IgD-negative memory B cell (primary cell): ENCODE measurements around the gene RFFL. TPM values are rescaled to one million over a fixed set of nuclear protein-coding genes. Genes with fewer than 3 reads are reported as not detected.
"Not testable (repeated sequence)": the region's sequence is repeated elsewhere in the genome, so short reads cannot be mapped to it uniquely, and the experiment has no call there.

Experiments
- H3K27ac Mint-ChIP-seq, 3 donors: one replicate each; pipeline ENCODE4 v1.8.0; 2020 to 2022; ENCODE audit warnings: mild to moderate bottlenecking in 3 of 3, mixed read lengths in 3 of 3, moderate library complexity in 1 of 3
- H3K27me3 Mint-ChIP-seq: one replicate; pipeline ENCODE4 v1.8.0; 2021; ENCODE audit warnings: mixed read lengths
- H3K36me3 Mint-ChIP-seq: one replicate; pipeline ENCODE4 v1.8.0; 2020; ENCODE audit warnings: mild to moderate bottlenecking, mixed read lengths
- H3K4me1 Mint-ChIP-seq, 3 donors: one replicate each; pipeline ENCODE4 v1.8.0; 2020 to 2022; ENCODE audit warnings: mixed read lengths in 3 of 3, mild to moderate bottlenecking in 1 of 3
- H3K4me3 Mint-ChIP-seq, 4 donors: one replicate each; pipeline ENCODE4 v1.8.0; 2020 to 2022; ENCODE audit warnings: mild to moderate bottlenecking in 4 of 4, mixed read lengths in 4 of 4, moderate library complexity in 3 of 4
- H3K9me3 Mint-ChIP-seq, 3 donors: one replicate each; pipeline ENCODE4 v1.8.0; 2020 to 2021; ENCODE audit warnings: mixed read lengths in 3 of 3, mild to moderate bottlenecking in 1 of 3
- polyA plus RNA-seq: library from polyadenylated mRNA; unstranded; fragments of 300-500 nt; fragmentation: Illumina TruSeq; gene quantifications from one replicate; pipeline ENCODE4 v1.2.3, GENCODE V29; 2021

RFFL gene, protein sequence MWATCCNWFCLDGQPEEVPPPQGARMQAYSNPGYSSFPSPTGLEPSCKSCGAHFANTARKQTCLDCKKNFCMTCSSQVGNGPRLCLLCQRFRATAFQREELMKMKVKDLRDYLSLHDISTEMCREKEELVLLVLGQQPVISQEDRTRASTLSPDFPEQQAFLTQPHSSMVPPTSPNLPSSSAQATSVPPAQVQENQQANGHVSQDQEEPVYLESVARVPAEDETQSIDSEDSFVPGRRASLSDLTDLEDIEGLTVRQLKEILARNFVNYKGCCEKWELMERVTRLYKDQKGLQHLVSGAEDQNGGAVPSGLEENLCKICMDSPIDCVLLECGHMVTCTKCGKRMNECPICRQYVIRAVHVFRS
- 28.9 TPM for polyA plus RNA-seq

DNA sequence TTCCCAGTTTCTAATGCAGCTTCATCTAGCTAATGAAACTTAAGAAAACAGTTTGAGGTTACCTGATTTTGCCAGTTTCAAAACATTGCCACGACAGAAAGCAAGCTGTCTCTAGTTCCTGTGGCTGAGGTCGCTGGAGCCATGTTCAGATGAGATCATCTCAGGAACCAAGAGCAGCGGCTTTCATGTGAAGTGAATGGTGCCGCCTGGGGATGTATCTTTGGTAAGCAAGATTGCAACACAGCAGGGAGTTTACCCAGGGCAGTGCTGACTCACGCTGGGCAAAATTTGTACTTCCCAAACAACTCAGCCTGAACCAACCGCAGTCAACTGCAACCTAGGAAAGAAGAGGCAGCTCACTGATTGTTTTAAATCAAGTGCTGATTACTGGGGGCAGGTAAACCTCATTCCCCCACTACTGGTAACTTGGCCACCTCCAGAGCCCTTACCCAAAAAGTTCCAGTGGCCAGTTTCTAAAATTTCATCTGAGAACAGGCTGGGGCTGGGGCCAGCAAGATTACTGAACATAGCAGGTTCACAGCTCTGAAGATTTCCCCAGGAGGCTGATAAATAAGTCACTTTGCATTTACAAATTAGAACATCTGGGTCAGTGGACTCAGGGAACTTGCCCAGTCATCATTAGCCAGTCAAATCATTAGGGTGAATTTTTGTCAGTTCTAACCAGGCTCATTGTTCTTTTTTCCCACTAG, at the start of gene RFFL:
TSS of gene RFFL (minus strand) at position 194 of the 710 bp plus-strand sequence. CDS start 37,154 bp downstream, outside the sequence.
- no peaks in the 10 kb centered on the region for H3K27me3 Mint-ChIP-seq
- H3K27ac Mint-ChIP-seq, result peak within 1 kb of the TSS; percentile 46 to 95 (median 89)
- H3K4me3 Mint-ChIP-seq, result peak within 1 kb of the TSS; percentile 21 to 90 (median 84)
- H3K9me3 Mint-ChIP-seq, result no peaks in the 10 kb centered on the region
- peaks cover 4% of the 10 kb centered on the region for H3K36me3 Mint-ChIP-seq
- H3K4me1 Mint-ChIP-seq, result peaks cover 15 to 26% (median 19%) of the 10 kb centered on the region in 3 donors

DNA sequence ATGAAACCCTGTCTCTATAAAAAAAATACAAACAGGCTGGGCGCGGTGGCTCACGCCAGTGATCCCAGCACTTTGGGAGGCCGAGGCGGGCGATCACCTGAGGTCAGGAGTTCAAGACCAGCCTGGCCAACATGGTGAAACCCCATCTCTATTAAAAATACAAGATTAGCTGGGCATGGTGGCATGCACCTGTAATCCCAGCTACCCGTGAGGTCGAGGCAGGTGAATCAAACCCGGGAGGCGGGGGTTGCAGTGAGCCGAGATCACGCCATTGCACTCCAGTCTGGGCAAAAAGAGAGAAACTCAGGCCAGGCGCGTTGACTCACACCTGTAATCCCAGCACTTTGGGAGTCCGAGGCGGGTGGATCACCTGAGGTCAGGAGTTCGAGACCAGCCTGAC, 47.3 kb upstream of the RFFL start:
- H3K4me1 Mint-ChIP-seq, H3K27me3 Mint-ChIP-seq, H3K27ac Mint-ChIP-seq, H3K9me3 Mint-ChIP-seq, H3K36me3 Mint-ChIP-seq, H3K4me3 Mint-ChIP-seq: not testable (repeated sequence)

DNA sequence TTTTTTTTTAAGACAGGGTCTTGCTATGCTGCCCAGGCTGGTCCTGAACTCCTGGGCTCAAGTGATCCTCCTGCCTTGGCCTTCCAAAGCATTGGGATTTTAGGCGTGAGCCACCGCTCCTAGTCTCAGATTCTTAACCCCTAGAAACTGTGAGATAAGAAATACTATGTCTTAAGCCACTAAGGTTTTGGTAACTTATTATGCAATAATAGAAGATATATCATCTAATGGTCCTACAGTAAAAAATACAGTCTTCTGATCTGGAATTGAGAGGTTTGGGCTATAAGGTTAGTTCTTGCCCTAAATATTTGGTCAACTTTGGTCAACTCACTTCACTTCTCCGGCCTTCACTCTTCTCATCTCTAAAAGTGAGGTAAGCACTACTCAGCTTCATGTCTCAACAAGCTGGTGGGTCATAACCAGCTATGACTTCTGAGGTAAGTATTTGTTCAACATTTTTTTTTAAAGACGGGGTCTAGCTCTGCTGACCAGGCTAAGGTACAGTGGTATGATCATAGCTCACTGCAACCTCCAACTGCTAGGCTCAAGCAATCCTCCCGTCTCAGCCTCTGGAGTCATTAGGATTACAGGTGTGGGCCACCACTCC, 41.4 kb upstream of the RFFL start:
- H3K4me1 Mint-ChIP-seq, result no peaks in the 10 kb centered on the region
- H3K36me3 Mint-ChIP-seq, result peaks cover 8% of the 10 kb centered on the region
- no peak overlapping the region for H3K4me3 Mint-ChIP-seq
- H3K27ac Mint-ChIP-seq, result peak overlapping the region in 1 of 3 donors; percentile 43
- no peaks in the 10 kb centered on the region for H3K27me3 Mint-ChIP-seq
- peaks cover 0 to 2% (median 0%) of the 10 kb centered on the region in 3 donors for H3K9me3 Mint-ChIP-seq

DNA sequence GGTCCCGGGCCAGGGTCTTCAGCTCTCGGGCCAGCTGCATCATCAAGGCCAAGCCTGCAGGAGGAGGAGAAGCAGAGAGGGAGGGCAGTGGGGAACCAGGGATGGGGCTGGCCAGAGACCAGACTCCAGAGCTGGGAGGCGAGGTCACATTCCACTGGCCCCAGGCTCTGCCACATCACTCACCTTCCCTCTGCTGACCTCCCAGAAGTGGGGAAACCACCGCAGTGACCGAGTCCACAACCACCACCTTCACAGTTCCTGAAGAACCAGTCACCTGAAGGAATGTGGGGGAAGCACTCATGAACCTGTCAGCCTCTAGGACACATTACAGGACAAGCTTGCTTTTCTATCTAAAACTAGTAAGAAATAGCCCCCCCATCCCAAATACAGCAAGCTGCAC, 39.8 kb upstream of the RFFL start:
- peak overlapping the region in 2 of 3 donors; percentile 27 to 63 for H3K27ac Mint-ChIP-seq
- no peak overlapping the region for H3K4me3 Mint-ChIP-seq
- H3K4me1 Mint-ChIP-seq, result no peaks in the 10 kb centered on the region
- peaks cover 0 to 2% (median 0%) of the 10 kb centered on the region in 3 donors for H3K9me3 Mint-ChIP-seq
- no peaks in the 10 kb centered on the region for H3K27me3 Mint-ChIP-seq
- peaks cover 8% of the 10 kb centered on the region for H3K36me3 Mint-ChIP-seq

DNA sequence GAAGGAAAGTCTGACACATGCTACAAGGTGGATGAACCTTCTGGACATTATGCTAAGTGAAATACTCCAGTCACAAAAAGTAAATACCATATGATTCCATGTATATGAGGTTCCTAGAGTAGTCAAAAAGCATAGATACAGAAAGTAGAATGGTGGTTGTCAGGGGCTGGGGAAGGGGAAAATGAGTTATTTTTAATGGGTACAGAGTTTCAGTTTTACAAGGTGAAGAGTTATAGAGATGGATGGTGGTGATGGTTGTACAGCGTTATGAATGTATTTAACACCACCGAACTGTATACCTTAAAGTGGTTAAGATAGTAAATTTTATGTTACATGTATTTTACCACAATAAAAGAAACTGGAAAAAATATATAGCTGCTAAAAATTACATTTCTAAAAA, 38.2 kb upstream of the RFFL start:
- Mint-ChIP-seq H3K4me3 (no peak overlapping the region), H3K4me1 (no peaks in the 10 kb centered on the region), H3K27ac (no peak overlapping the region), H3K27me3 (no peaks in the 10 kb centered on the region), H3K9me3 (peaks cover 0 to 2% (median 0%) of the 10 kb centered on the region in 3 donors), H3K36me3 (peaks cover 6% of the 10 kb centered on the region)

DNA sequence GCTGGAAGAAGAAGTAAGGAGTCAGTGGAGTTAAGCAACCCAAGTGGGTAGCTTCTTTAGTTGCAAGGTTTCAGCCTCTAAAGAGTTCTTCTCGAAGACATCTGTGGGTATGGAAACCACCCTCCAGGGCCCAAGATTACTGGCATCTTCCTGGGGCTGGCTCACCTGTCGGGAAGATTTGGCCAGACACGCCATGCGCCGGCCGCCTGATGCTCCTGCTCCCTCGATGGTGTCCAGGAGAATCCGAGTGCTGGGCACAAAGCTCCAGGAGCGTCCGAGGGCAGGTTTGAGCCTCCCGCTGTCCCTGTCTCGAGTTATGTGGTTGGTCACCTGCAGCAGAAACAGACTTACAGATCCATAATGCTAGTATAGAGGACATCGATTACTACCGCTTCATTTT, 37.5 kb upstream of the RFFL start:
- peaks cover 0 to 1% (median 0%) of the 10 kb centered on the region in 3 donors for H3K9me3 Mint-ChIP-seq
- H3K36me3 Mint-ChIP-seq, result peaks cover 2% of the 10 kb centered on the region
- peak overlapping the region in 1 of 3 donors; percentile 53 for H3K27ac Mint-ChIP-seq
- H3K4me1 Mint-ChIP-seq, result no peaks in the 10 kb centered on the region
- no peak overlapping the region for H3K4me3 Mint-ChIP-seq
- H3K27me3 Mint-ChIP-seq, result no peaks in the 10 kb centered on the region

DNA sequence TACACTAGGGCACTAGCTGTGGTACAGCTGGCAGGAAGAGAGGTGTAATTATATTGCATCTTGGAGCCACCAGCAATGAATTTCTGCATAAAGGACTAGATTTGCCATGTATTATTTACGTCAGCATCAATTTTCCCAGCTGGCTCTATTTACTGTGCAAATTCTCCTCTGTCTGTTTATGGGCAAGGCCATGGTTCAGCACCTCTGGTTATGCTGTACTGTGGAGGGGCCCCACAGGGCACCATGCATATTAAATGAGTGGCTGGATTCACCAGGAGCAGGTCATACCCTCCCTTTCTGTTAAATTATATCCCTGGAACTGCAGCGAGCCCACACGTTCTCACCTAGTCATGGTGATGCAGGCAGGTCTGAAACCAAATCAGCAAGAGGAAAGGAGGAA, 36.4 kb upstream of the RFFL start:
- Mint-ChIP-seq H3K9me3 (no peaks in the 10 kb centered on the region), H3K27ac (no peak overlapping the region), H3K27me3 (no peaks in the 10 kb centered on the region), H3K4me1 (no peaks in the 10 kb centered on the region), H3K36me3 (no peaks in the 10 kb centered on the region), H3K4me3 (no peak overlapping the region)

DNA sequence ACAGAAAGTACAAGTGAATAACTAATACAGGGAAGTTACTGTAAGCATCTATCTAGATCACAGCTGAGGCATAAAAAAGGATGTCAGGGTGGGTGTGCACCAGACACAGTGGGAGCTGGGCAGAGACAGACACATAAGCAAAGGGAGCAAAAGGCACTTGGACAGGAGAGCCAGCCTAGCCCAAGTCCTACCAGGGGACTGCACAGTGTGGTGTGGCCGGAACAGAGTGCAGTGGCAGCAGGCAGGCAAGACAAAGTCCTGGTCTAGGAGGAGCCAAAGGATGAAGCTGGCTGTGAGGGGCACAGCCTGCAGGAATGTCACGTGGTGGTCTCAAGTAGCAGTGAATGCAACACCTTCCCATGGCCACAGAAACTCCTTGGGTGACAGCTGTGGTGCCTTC, 34.3 kb upstream of the RFFL start:
- no peaks in the 10 kb centered on the region for H3K4me1 Mint-ChIP-seq
- H3K4me3 Mint-ChIP-seq, result peak overlapping the region in 1 of 4 donors; percentile 17
- no peaks in the 10 kb centered on the region for H3K36me3 Mint-ChIP-seq
- H3K9me3 Mint-ChIP-seq, result no peaks in the 10 kb centered on the region
- H3K27me3 Mint-ChIP-seq, result no peaks in the 10 kb centered on the region
- no peak overlapping the region for H3K27ac Mint-ChIP-seq

DNA sequence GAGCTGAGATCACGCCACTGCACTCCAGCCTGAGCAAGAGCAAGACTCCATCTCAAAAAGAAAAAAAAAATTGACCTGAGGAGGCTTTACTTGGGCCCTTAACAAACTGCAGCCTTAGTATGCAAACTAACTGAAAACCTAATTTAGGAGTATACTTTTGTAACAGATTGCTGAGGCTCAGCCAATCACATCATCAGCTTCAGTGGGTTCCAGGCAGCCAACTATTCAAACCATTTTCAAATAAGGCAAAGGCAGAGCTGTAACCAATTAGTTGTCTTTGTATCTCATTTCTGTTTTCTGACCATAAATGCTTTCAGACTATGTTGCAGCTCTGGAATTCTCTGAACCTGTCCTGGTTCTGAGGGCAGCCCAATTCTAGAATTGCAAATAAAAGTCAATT, 32.2 kb upstream of the RFFL start:
- Mint-ChIP-seq H3K36me3 (no peaks in the 10 kb centered on the region), H3K27me3 (no peaks in the 10 kb centered on the region), H3K9me3 (no peaks in the 10 kb centered on the region), H3K4me3 (no peak overlapping the region), H3K27ac (no peak overlapping the region), H3K4me1 (peaks cover 0 to 3% (median 2%) of the 10 kb centered on the region in 3 donors)

DNA sequence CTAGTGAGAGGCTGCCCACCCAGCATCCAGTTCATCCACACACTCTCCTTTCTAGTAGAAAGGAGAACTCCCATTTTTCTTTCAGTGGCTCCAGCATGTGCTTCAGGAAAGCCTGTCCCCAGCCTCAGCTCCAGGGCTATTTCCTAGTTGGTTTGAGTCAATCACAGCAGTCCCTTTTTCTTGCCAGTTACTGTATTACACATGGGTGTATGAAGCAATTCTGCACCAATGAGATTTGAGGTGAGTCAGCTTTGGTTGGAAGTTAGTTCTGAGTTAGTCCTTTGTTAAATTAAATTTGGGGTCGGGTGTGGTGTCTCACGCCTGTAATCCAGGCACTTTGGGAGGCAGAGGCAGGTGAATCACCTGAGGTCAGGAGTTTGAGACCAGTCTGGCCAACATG, 31.4 kb upstream of the RFFL start:
- Mint-ChIP-seq H3K9me3 (no peaks in the 10 kb centered on the region), H3K4me3 (no peak overlapping the region), H3K4me1 (peaks cover 0 to 3% (median 2%) of the 10 kb centered on the region in 3 donors), H3K27me3 (no peaks in the 10 kb centered on the region), H3K27ac (no peak overlapping the region), H3K36me3 (no peaks in the 10 kb centered on the region)

DNA sequence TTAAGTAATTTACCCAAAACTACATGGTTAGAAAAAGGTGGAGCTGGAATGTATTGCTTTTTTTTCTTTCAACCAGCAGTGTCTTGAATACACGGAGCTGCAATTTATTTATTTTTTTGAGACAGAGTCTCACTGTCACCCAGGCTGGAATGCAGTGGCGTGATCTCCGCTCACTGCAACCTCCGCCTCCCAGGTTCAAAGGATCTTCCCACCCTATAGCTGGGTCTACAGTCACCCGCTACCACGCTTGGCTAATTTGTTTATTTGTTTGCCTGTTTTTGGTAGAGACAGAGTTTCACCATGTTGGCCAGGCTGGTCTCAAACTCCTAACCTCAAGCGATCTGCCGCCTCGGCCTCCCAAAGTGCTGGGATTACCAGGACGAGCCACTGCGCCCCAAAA, 27.2 kb upstream of the RFFL start:
- H3K9me3 Mint-ChIP-seq, H3K27me3 Mint-ChIP-seq, H3K36me3 Mint-ChIP-seq: not testable (repeated sequence)
- H3K27ac Mint-ChIP-seq, result peak overlapping the region in 1 of 3 donors; percentile 3
- peaks cover 18 to 24% (median 23%) of the 10 kb centered on the region in 3 donors for H3K4me1 Mint-ChIP-seq
- H3K4me3 Mint-ChIP-seq, result peak overlapping the region; percentile 27 to 44 (median 36)

DNA sequence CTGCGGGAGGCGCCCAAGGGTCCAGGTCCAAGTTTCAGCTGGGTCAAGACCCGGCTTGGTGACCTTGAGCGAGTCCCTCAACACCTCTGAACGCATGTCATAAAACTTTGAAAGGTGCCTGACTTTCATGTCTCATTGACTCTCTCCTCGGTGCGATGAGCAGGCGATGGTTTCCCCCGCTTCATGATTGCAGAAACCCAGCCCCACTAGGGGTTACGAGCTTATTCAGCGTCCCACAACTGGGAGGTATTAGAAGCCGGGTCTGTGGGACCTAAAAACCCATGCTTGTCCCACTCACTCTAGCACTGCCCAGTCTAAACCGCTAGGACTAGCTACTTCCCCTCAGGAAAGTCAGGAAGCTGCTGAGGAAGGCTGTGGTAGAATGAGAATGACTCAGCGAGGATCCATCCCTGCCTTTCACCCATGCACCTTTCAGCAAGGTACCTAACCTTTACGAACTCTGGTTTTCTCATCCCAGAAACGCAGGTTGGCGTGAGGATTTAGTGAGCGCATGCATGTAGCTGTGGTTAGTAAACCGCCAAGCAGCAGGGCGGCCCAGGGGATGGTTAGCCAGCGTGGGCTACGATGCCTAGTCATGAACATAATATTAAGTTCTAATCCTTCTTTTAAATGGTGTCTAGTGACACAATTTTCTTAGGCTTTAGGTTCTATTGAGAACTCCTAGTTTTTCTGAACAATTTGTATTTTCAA, 26.2 kb upstream of the RFFL start:
- H3K27ac Mint-ChIP-seq, result peak overlapping the region; percentile 88 to 97 (median 88)
- peak overlapping the region; percentile 85 to 95 (median 94) for H3K4me3 Mint-ChIP-seq
- peaks cover 2% of the 10 kb centered on the region for H3K36me3 Mint-ChIP-seq
- H3K27me3 Mint-ChIP-seq, result no peaks in the 10 kb centered on the region
- H3K4me1 Mint-ChIP-seq, result peaks cover 18 to 28% (median 23%) of the 10 kb centered on the region in 3 donors
- H3K9me3 Mint-ChIP-seq, result no peaks in the 10 kb centered on the region

DNA sequence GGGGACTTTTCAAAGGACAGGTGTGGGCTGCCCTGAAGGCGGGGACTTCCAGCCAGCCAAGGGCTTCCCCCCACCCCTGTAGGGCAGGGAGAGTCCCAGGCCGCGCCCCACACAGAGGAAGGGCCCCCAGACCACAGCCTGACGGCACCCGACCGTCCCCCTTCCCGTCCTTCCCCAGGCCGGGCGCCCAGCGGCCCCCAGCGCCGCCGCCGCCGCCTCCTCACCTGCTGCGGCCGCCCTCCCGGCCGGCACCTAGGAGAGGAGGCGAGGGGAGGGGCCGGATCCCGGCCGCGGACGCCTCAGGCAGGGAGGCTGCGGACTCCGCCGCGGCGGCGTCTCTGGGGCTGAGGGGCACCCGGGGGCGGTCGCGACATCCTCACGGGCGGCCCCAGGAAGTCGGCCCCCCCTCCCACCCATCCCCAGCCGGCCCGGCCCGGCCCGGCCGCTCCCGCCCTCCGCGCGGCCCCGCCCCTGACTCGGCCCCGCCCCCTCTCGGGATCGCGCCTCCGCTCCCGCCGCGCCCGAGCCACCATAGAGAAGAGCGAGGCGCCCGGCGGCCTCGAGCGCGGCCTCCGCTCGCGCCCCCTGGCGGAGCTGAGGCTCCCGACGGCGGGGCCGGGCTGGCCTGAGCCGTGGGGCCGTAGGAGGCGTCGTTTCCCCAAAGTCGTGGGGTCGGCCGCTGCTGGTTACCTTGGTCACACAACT, 25.5 kb upstream of the RFFL start:
- no peaks in the 10 kb centered on the region for H3K27me3 Mint-ChIP-seq
- peak overlapping the region; percentile 94 to 99 (median 98) for H3K4me3 Mint-ChIP-seq
- H3K27ac Mint-ChIP-seq, result peak overlapping the region; percentile 97 to 100 (median 99)
- no peaks in the 10 kb centered on the region for H3K9me3 Mint-ChIP-seq
- peaks cover 18 to 28% (median 23%) of the 10 kb centered on the region in 3 donors for H3K4me1 Mint-ChIP-seq
- H3K36me3 Mint-ChIP-seq, result peaks cover 2% of the 10 kb centered on the region

DNA sequence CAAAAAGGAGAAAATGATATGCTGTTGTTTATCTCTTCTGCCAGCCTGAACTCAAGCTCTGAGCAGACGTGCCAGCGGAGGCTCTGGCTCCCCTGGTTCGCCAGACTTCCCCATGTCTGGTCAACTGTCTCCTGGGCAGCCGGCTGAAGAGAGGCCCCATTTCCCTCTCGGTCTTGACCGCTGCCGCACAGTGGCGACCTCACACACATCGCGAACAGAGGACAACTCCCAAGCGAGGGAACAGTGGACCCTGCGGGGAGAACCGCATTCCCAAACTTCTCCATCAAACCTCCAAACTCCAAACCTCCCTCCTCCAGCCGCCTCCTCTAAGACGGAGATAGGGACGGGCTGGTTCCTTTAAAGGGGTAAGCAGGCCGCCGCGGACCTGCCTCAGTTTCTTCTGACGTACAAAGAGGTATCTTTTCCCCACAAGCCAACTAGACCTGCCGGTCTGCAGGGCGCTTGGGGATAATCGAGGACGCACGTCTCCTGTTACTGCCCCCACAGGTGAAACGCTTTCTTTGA, 24.9 kb upstream of the RFFL start:
- peak overlapping the region; percentile 97 to 100 (median 99) for H3K27ac Mint-ChIP-seq
- peaks cover 2% of the 10 kb centered on the region for H3K36me3 Mint-ChIP-seq
- H3K4me3 Mint-ChIP-seq, result peak overlapping the region; percentile 94 to 99 (median 98)
- no peaks in the 10 kb centered on the region for H3K9me3 Mint-ChIP-seq
- H3K27me3 Mint-ChIP-seq, result no peaks in the 10 kb centered on the region
- peaks cover 18 to 28% (median 23%) of the 10 kb centered on the region in 3 donors for H3K4me1 Mint-ChIP-seq
